ENCODE results near the gene GASK1A.
"Not testable (repeated sequence)": the region's sequence is repeated elsewhere in the genome, so short reads cannot be mapped to it uniquely, and the experiment has no call there.

GASK1A gene

DNA sequence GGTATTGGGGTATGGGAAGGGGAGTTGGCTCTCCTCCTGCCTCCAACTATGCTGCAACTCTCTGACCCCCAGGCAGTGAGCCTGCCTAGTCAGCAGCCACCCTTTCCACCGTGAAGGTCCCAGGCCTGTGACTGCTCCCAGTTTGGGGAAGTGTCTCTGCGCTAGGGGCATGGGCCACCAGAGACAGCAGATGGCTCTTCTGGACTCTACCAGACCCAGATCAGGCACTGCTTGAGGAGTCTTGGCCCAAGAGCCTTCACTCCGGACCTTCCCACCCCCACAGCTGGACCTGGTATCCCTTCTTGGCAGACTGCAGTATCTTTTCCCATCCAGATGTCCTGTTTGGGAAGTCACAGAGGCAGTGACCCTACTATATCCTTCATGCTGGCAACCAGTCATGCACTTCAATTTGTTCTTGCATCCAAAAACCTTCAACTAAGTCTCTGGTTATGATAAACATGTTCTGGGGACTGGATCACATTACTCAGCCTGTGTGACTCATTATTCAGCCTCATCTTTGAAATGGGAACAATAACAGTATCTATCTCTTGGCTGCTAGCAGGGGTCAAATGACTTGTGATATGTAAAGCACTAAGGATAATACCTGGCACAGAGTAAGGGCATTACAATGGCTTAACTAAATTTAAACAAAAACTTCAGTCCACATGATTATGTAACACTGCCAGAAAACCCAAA is 64.1 kb downstream of the GASK1A start:
- peaks cover 46% of the 10 kb centered on the region for H3K9me3 Mint-ChIP-seq
- H3K27ac Mint-ChIP-seq = no peak overlapping the region
- TF ChIP-seq, protein P1, sequence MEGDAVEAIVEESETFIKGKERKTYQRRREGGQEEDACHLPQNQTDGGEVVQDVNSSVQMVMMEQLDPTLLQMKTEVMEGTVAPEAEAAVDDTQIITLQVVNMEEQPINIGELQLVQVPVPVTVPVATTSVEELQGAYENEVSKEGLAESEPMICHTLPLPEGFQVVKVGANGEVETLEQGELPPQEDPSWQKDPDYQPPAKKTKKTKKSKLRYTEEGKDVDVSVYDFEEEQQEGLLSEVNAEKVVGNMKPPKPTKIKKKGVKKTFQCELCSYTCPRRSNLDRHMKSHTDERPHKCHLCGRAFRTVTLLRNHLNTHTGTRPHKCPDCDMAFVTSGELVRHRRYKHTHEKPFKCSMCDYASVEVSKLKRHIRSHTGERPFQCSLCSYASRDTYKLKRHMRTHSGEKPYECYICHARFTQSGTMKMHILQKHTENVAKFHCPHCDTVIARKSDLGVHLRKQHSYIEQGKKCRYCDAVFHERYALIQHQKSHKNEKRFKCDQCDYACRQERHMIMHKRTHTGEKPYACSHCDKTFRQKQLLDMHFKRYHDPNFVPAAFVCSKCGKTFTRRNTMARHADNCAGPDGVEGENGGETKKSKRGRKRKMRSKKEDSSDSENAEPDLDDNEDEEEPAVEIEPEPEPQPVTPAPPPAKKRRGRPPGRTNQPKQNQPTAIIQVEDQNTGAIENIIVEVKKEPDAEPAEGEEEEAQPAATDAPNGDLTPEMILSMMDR (IDR thresholded peaks at IDR 0.05; ENCODE audit: unreplicated experiment in 3 of 3) = no peak
- peaks cover 3% of the 10 kb centered on the region for H3K36me3 Mint-ChIP-seq (ENCODE audit: low read depth)
- H3K4me1 Mint-ChIP-seq = peaks cover 5% of the 10 kb centered on the region
- H3K4me3 Mint-ChIP-seq = no peak overlapping the region
- peaks cover 4% of the 10 kb centered on the region for H3K27me3 Mint-ChIP-seq (ENCODE audit: low read depth)

DNA sequence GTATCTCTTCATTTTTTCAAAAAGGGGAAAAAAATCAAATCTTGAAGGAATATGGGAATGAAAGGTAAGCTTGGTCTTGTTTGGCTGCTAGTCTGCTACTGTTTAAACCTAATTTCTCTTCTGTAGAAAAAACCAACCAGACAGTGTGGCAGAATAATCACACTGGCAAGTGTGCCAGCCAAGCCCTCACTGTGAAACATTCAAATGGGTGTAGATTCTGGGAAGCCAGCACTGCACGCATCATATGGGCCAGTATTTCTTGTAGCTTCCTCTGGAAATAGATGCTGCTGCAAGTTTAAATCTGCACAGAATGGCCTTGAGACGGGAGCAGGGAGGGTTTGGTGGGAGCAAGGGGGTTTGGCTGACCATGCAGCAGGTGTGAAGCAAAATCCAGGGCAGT is 64.7 kb downstream of the GASK1A start:
- TF ChIP-seq, protein P1 (IDR thresholded peaks at IDR 0.05; ENCODE audit: unreplicated experiment in 3 of 3) = no peak
- Mint-ChIP-seq H3K4me1 (peaks cover 5% of the 10 kb centered on the region), H3K4me3 (no peak overlapping the region), H3K27ac (no peak overlapping the region), H3K36me3 (ENCODE audit: low read depth) (peaks cover 3% of the 10 kb centered on the region), H3K9me3 (peaks cover 50% of the 10 kb centered on the region), H3K27me3 (ENCODE audit: low read depth) (no peaks in the 10 kb centered on the region)

DNA sequence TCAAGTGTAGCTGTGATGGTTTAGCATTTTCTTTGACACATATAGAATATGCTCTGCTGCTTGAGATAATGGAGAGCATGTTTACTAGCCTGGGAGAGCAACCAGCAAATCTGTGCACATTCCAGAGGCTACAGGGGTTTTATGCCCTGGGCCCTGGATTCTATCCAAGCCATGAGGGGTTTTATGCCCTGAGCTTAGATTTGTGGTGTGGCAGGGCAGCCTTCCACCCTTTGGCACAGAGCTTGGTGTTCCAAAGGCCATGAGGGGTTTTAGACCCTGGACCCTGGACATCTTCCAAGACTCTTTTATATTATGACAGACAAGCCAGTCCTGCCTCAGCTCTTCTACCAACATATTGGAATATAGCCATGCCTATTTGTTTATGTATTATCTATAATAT is 66.0 kb downstream of the GASK1A start:
- H3K36me3 Mint-ChIP-seq (ENCODE audit: low read depth); H3K4me1 Mint-ChIP-seq; H3K4me3 Mint-ChIP-seq; H3K27me3 Mint-ChIP-seq (ENCODE audit: low read depth); H3K27ac Mint-ChIP-seq: not testable (repeated sequence)
- H3K9me3 Mint-ChIP-seq = peaks cover 60% of the 10 kb centered on the region

DNA sequence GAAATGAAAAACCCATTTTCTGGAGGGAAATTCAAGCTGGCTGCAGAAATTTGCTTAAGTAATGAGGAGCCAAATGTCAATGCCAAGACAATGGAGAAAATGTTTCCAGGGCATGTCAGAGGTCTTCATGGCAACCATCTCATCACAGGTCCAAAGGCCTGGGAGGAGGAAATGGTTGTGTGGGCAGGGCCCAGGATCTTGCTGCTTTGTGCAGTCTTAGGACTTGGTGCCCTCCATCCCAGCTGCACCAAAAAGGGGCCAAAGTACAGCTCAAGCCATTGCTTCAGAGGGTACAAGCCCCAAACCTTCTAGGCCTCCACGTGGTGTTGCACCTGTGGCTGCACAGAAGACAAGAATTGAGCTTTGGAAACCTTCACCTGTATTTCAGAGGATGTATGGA is 67.5 kb downstream of the GASK1A start:
- Mint-ChIP-seq H3K36me3 (ENCODE audit: low read depth) (peaks cover 3% of the 10 kb centered on the region), H3K4me3 (no peak overlapping the region), H3K4me1 (no peaks in the 10 kb centered on the region), H3K27me3 (ENCODE audit: low read depth) (no peaks in the 10 kb centered on the region), H3K9me3 (peaks cover 70% of the 10 kb centered on the region), H3K27ac (no peak overlapping the region)
- TF ChIP-seq, protein P1 (IDR thresholded peaks at IDR 0.05; ENCODE audit: unreplicated experiment in 3 of 3) = no peak

DNA sequence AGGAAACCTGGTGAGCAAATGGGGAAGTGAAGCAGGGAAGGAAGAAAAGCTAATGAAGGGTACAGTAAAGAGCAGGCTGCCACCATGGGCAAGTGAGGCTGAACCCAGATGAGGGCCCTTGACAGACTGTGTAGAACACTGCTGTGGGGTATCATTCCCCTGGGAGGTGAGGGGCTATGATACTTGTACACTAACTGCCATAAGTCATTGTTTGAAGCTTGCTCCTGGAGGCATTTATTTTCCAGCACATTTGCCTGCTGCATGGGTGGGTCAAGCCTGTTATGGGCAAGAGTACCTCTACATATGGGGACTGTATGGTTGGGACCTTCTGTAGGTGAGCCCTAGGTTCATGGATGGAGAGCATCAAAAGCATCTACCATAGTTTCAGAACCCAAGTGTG is 69.4 kb downstream of the GASK1A start:
- peaks cover 3% of the 10 kb centered on the region for H3K36me3 Mint-ChIP-seq (ENCODE audit: low read depth)
- H3K4me3 Mint-ChIP-seq = no peak overlapping the region
- H3K27ac Mint-ChIP-seq = no peak overlapping the region
- no peaks in the 10 kb centered on the region for H3K27me3 Mint-ChIP-seq (ENCODE audit: low read depth)
- TF ChIP-seq, protein P1 (IDR thresholded peaks at IDR 0.05; ENCODE audit: unreplicated experiment in 3 of 3) = no peak
- H3K4me1 Mint-ChIP-seq = no peaks in the 10 kb centered on the region
- peaks cover 69% of the 10 kb centered on the region for H3K9me3 Mint-ChIP-seq

DNA sequence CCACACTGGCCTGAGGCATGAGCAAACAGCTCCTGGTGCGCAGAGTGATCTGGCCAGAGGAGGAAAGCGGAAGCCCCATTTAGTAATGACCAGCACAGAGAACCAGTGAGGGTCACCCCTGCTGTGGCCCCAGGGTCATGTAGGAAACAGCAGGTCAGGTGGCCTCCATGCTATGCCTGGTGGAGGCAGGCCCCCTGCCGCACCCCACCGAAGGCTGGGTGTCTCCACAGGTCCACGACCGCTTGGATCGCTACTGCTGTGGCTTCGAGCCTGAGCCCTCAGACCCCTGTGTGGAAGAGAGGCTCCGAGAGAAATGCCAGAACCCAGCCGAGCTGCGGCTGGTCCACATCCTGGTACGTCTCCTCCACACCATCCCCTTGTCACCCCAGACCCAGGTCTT is 74.2 kb downstream of the GASK1A start:
- Mint-ChIP-seq H3K27ac (no peak overlapping the region), H3K4me3 (no peak overlapping the region), H3K9me3 (peaks cover 37% of the 10 kb centered on the region)

More for the DNA sequence above, 74.2 kb downstream of the GASK1A start:
- TF ChIP-seq, protein P1 (IDR thresholded peaks at IDR 0.05; ENCODE audit: unreplicated experiment in 3 of 3) = no peak
- H3K27me3 Mint-ChIP-seq (ENCODE audit: low read depth) = peaks cover 7% of the 10 kb centered on the region
- H3K36me3 Mint-ChIP-seq (ENCODE audit: low read depth) = no peaks in the 10 kb centered on the region
- H3K4me1 Mint-ChIP-seq = no peaks in the 10 kb centered on the region
